ENCODE measurements around the gene SDHB. TPM values are rescaled to one million over a fixed set of nuclear protein-coding genes. Genes with fewer than 3 reads are reported as not detected.
A peak's percentile ranks its signal among the peaks of the same experiment; 100 is the strongest.

SDHB gene
- total RNA-seq, 2 donors from 2014 or later, result 224 to 263 TPM

DNA sequence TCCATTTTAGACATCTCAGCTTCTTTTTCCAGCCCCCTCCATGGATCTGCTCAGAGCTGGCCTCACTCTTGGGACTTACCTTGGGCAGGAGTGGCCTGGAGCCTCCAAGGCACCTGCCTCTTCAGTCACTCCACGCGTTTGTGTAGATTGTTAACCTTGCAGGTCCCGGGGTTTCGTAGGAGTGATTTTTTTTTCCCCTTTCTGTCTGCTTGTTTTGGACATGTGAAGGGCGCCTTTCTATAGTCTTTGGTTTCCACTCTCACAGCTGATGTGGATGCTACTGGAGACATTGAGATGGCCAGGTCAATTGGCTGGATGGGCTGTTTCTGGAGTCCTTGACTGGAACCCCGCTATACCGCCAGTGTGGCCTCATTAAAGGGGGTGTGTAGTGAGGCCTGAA lies 2.0 kb upstream of the SDHB start:
- DNase-seq, result no peak
- intact Hi-C loops (cut with DNase I), result loop anchor here in 1 of 2 donors (5.0 kb wide), 1 partner anchor 352 kb away; no protein-coding TSS in a partner anchor
- ATAC-seq, result no peak

DNA sequence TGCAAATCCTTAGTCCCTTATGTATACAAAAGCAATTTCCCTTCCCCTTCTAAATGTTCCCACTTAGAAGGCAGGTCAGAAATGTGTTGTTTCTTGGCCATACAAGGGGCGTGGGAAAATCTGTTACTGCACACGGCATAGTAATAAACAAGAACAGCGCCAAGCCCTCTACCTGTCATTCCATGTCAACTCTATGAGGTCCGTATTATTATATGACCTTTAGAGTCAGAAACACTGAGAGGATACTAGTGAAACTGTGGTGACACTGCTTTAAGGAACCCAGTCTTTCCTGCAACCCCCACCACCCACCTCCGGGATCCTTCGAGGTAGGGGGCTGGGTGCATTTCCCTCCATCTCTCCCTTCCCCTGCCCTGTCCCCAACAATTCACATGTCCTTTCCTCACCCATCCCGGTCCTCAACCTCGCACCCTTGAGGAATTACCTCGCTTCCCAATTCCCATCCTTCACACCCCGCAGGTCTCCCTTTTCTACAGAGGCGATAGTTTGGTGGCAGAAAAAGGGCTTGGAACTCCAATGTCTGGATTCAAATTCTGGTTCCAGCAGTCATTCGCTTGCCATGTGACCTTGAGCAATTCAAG lies 647 bp downstream of the SDHB start:
- DNase-seq (no peak), ATAC-seq (no peak)
- intact Hi-C loops (cut with DNase I), result no loop called here

DNA sequence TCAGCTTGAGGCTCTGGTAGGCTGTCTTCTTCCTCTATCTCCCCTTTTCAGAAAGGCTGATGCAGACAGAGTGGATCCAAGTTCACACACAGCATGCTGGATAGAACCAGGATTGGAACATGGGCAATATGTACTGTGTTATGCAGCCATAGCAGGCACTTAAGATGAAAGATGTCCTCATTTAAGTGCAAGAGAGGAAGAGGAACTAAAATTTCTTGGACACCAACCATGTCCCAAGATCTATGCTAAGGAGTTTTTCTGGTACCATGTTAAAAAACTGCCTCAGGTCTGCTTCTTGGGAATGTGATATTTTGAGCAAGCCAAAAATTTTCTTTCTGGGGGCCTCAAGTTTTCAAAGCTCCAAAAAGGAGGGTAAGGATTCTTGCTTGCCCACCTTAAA lies 1.2 kb downstream of the SDHB start:
- no peak for ATAC-seq
- DNase-seq, result no peak
- intact Hi-C loops (cut with DNase I), result no loop called here

DNA sequence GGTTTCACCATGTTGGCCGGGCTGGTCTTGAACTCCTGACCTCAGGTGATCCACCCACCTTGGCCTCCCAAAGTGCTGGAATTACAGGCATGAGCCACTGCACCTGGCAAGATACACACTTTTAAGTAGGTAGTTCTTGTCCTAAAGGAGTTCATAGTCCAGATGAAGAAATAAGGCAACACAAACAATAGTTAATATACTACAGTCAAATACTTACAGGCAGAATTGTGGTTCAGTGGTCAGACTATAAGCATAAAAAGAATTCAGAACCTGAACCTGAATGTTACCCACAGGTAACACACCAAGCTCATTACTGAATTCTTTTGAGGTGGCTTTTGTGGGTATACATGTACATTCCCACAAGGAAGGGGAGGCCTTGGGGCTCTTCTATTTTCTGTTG lies 1.8 kb downstream of the SDHB start:
- DNase-seq, result no peak
- no peak for ATAC-seq

DNA sequence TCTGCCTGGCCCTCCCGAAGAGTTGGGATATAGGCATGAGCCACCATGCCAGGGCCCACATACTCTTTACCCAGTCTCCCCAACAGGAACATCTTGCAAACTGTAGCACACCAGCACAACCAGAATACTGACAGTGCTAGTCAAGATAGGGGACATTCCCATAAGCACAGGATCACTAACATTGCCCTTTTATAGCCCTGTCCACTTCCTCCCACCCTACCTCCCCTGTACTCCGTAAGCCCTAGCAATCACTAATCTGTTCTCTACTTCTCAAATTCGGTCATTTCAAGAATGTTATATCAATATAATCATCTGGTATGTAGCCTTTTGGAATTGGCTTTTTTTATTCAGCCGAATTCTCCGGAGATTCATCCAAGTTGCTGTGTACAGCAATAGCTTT lies 5.9 kb downstream of the SDHB start:
- intact Hi-C loops (cut with DNase I), result loop anchor here in 1 of 2 donors (5.0 kb wide), 1 partner anchor 91 kb away; no protein-coding TSS in a partner anchor
- ATAC-seq, result no peak
- DNase-seq, result no peak

More for the DNA sequence above, 1.8 kb downstream of the SDHB start:
- intact Hi-C loops (cut with DNase I), result no loop called here

DNA sequence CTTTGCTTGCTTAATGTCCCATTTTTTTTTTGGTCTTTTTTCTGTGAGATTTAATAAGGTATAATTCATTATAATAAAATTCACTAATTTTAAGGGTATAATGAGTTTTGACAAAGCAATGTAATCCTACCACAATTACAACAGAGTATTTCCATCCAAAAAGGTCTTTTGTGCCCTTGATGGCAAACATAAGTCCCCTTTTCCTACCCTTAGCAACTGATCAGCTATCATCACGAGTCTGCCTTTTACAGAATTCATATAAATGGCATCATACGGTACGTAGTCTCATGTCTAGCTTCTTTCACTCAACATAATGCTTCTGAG lies 7.5 kb downstream of the SDHB start:
- intact Hi-C loops (cut with DNase I), result loop anchor here in 1 of 2 donors (5.0 kb wide), 1 partner anchor 89 kb away; no protein-coding TSS in a partner anchor

DNA sequence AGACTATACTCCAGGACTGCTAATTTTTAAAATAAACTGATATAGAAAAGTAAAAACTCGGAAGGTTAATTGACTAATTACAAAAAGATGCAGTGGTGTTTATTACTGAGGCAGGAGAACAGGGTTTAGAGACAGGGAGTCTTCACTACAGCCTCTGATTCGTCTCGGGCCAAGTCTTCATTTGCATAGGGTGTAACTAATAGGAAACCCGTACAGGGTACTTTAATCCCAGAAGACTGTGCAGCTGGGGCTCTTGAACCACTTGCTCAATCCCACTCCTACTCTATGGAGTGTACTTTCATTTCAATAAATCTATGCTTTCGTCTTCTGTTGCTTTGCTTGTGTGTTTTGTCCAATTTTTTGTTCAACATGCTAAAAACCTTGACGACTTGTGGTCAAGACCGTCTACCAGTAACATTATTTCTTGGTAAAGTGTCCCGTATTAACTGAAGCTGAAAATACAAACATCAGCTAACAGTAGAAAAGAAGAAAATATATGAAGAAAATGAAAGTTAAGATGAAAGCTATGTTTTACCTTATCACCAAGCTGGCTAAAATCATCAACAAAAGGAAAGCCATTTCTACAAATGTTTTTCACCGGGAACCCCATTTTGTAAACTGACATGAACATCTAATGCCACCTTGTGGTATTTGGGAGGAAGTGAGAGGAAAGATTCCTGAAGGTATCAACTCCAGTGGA lies 8.0 kb downstream of the SDHB start:
- no peak for DNase-seq
- intact Hi-C loops (cut with DNase I), result loop anchor here (2.0 to 5.0 kb wide), 2 partner anchors 88 to 95 kb away; no protein-coding TSS in a partner anchor
- peak in 1 of 2 donors; percentile 81 for ATAC-seq

More for the DNA sequence above, 7.5 kb downstream of the SDHB start:
- DNase-seq (no peak), ATAC-seq (no peak)

DNA sequence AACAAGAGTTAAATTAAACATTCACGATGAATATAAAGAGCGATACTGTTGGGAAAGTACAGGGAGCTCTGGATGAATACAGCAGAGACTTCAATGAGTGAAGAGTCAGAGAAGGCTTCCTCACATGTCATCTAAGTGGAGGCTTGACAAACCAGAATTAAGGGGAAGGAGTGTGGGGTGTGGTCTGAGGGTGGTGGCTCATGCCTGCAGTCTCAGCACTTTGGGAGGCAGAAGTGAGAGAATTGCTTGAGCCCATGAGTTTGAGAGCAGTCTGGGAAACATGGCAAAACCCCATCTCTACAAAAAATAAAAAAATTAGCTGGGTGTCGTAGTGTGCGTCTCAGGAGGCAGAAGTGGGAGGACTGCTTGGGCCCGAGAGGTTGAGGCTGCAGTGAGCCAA lies 8.7 kb downstream of the SDHB start:
- no peak for DNase-seq
- intact Hi-C loops (cut with DNase I), result loop anchor here (2.0 to 5.0 kb wide), 2 partner anchors 88 to 94 kb away; no protein-coding TSS in a partner anchor
- peak; percentile 63 to 80 for ATAC-seq

DNA sequence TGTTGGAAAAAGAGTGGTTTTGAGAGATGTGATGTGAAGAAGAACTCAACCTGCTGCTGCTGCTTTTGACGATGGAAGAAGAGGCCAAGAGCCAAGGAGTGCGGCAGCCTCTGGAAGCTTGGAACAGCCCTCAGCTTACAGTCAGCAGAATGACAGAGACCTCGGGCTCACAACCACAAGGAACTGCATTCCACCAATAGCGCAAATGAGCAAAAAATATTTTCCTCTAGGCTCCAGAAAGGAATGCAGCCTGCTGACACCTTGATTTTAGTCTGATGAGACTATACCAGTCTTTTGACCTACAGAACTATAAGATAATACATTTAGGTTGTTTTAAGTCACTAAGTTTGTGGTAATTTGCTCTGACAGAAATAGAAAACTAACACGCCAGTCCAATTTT lies 10.2 kb downstream of the SDHB start:
- intact Hi-C loops (cut with DNase I), result loop anchor here in 1 of 2 donors (2.0 kb wide), 1 partner anchor 93 kb away; no protein-coding TSS in a partner anchor
- DNase-seq (no peak), ATAC-seq (no peak)

DNA sequence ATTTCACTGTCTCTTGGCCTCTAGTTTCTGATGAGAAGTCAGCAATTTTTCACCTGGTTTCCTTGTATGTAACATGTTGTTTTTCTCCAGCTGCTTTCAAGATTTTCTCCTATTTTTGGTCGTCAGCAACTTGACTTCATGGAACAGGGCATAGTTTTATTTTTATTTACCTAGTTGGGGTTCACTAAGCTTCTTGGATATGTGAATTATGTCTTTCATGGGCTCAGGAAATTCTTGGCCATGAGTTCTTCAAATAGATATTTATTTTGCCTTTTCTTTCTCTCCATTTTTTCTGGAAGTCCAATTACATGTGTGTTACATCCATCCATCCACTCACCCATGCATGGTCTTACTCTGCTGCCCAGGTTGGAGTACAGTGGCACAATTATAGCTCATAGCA lies 13.7 kb downstream of the SDHB start:
- intact Hi-C loops (cut with DNase I), result no loop called here
- ATAC-seq, result no peak
- DNase-seq, result no peak

DNA sequence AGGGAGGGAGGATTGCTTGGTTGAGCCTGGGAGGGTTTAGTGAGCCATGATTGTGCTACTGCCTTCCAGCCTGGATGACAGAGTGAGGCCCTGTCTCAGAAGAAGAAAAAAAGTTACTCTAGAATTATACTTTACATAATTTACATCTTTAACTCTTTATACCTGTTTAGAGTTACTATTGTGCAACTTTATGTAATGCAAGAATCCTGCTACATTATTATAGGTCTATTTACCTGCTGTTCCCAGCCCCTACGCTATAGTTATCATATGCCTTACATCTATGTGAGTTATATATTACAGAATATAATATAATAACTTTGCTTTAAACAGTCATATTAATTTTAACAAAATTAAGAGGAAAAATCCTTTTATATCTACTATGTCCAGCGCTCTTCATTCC lies 14.3 kb downstream of the SDHB start:
- ATAC-seq (no peak), DNase-seq (no peak)
- intact Hi-C loops (cut with DNase I), result no loop called here

DNA sequence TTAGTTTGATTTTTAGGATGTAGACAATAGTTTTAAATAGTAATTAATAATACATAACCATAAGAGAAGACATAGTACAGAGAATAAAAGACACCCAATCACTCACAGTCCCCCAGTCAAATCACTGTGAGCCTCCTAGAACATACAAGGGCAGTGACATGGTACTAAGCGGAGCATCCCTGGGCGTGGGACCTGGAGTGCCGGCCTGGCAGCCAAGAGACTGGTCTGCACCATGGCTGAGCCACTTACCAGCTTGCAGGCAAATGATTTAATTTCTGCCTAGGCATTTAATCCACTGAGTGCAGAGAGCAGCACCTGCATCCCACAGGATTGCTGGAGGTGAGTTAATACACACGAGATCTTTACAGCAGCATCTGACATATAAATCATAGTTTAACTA lies 20.4 kb downstream of the SDHB start:
- intact Hi-C loops (cut with DNase I), result no loop called here
- DNase-seq (no peak), ATAC-seq (no peak)

DNA sequence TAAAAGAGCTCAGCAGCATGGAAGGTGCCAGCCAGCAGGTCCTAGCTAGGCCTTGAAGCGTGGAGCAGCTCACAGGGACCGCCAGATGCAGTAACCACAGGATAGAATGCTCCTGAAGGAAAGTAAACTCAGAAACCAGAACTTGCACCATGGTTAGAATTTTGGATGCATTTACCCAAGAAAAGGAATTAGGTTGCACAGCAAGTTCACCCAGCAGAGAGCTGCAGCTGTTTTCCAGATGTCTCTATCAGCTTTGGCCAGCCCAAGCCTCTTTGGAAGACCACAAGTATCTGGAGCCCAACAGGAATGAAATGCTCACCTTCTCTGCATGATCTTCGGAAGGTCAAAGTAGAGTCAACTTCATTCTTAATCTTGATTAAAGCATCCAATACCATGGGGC lies 21.1 kb downstream of the SDHB start:
- intact Hi-C loops (cut with DNase I), result no loop called here
- no peak for ATAC-seq

DNA sequence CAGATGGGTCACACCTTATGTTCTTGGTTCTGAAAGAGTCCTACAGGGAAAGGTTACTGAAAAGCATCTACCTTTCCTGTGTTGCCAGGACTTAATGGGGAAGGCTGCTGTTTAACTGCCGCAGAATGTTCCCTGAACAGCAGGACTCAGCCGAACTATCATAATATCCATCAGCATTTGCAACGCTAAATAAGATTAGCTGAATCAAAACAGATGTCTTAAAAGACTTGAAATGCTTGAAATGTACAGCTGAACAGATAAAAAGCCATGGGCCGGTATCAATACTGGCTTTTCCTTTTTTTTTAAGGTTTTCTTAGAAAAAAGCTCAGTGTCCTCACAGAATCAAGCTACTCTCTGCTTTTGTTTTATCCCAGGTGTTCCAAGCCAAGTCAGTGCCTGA lies 22.4 kb downstream of the SDHB start:
- ATAC-seq, result no peak
- DNase-seq, result no peak
- intact Hi-C loops (cut with DNase I), result no loop called here

More for the DNA sequence above, 21.1 kb downstream of the SDHB start:
- no peak for DNase-seq

DNA sequence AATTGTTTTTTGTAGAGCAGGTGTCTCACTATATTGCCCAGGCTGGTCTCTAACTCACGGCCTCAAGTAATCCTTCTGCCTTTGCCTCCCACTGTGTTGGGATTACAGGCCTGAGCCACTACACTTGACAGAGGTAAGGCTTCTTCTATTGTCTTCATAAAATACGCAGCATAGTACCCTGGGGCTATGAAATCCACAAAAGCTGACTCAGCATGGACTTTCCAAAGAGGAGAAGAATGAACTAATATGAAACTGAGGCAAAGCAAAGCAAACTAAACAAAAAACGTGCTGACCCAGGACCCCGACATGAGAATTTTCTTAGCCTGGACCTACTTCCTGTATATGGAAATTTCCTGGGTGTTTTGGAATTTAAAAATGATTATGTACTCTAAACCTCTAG lies 23.6 kb downstream of the SDHB start:
- intact Hi-C loops (cut with DNase I), result no loop called here

DNA sequence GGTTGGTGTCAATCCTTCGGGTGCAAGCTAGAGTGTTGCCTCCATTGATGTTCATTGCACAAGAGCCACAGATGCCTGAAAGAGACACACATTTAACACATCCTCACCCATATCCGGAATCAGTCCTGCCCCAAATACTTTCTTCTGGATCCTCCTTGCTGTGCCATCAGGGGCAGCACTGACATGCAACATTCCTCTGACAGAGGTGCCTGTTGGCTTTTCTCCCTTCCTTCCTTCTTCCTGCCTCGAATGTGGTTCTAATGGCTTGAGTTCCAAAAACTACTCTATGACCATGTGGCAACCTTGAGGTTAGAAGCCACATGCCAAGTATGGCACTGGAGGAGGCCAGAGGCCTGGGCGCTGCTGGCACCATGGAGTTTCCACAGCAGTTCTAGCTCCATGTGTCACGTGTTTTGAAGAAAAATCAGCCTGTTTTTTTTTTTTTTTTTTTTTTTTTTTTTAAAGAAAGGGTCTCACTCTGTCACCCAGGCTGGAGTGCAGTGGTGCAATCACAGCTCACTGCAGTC lies 25.1 kb downstream of the SDHB start:
- DNase-seq, result no peak
- intact Hi-C loops (cut with DNase I), result no loop called here
- peak in 1 of 2 donors; percentile 61 for ATAC-seq

More for the DNA sequence above, 23.6 kb downstream of the SDHB start:
- no peak for ATAC-seq
- no peak for DNase-seq

DNA sequence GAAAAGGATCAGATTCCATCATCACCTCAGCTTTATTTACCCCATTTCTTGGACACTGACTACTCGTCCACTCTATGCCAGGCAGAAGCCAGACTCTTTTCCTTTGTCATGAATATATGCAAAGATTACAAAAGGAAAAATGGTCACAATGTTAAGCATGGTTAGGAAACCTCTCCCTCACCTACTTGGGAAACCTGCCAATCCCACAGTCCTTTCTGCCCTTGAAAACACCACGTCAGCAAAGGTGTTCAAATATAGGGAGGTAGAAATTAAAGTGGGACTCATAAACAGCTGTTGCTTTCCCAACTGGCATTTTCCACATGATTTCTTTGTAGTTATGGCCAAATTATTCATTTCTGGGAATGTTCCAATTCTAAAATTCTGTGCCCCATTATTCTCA lies 25.9 kb downstream of the SDHB start:
- no peak for ATAC-seq
- intact Hi-C loops (cut with DNase I), result no loop called here

DNA sequence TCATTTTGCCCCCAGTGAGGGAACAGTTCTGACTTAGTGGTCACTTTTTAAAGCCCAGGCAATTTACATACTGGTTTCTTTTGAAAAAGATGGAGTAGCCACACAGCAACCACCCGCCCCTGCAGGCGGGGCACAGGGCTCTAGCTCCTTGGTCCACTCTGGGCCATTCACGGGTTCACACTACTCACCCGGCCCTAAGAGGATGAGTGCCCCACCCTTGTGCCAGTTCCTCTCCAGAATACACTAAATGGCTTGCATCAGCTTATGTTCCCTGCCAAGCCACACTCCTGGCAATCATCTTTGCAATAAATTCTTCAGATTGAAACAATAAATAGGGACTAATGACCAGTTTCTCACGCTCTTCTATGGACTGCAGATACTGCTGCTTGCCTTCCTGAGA lies 26.4 kb downstream of the SDHB start:
- DNase-seq (no peak), ATAC-seq (peak in 1 of 2 donors; percentile 48)

More for the DNA sequence above, 25.9 kb downstream of the SDHB start:
- DNase-seq, result no peak

DNA sequence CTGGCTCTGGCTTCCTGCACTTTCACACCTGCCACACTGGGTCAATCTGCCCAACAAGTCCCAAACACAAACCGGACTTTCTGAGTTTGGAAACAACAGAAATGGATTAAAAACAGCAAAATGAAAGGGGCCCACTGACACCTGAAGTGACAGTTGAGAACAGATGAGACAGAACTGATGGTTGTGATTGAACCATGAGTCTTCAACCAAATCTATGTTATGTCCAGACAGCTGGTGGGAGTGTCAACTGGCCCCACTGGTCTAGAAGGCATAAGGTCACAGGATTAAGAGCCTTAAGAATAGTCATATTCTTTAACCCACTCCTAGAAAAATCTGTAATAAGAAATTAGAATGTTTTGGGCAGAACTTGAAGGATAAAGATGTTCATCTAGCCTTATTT lies 29.1 kb downstream of the SDHB start:
- DNase-seq, result no peak
- no peak for ATAC-seq
- intact Hi-C loops (cut with DNase I), result no loop called here

More for the DNA sequence above, 26.4 kb downstream of the SDHB start:
- intact Hi-C loops (cut with DNase I), result no loop called here

DNA sequence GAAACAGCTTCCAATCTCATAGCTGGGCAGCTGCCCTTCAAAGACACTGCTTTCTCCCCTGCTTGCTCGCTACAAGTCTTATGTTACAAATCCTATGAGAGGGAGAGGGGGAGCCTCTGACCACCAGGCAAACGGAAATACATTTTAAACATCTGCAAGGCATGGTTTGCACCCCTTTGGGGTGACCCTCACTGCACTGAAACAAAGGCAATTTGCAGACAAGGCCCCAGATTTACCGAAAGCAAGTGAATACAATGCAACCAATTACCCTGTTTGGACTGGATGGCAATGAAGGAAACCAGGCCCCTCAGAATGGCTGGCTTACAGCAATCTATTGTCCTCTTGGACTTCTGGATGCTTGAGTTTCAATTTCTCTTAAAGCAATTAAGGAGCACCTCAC lies 30.3 kb downstream of the SDHB start:
- intact Hi-C loops (cut with DNase I), result no loop called here
- DNase-seq, result no peak
- no peak for ATAC-seq

DNA sequence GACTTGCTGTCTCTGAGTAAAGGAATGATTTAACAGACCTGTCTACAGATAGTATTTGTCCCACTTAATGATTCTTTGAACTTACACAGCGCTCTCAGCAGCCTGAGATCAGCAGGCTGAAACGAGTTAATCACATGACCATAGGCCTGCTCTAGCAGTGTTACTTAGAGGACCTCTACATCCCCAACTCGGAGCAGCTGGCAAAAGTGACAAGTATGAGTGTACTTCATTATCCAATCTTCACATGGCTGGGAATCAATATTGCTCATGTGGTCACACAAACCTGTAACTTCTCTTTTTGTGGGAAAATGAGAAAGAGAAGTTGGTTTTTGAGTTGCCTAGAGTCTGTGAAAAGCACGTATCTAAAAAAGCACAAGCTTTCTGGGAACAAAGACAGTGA lies 30.7 kb downstream of the SDHB start:
- DNase-seq, result no peak
- intact Hi-C loops (cut with DNase I), result no loop called here
- ATAC-seq, result no peak

Measured in left cardiac atrium (tissue), 4 donors.